ENCODE measurements around the gene TEX44. TPM values are rescaled to one million over a fixed set of nuclear protein-coding genes. Genes with fewer than 3 reads are reported as not detected.
A peak's percentile ranks its signal among the peaks of the same experiment; 100 is the strongest.

Gene TEX44
- total RNA-seq, 1 donor from 2014 or later, result not detected

DNA sequence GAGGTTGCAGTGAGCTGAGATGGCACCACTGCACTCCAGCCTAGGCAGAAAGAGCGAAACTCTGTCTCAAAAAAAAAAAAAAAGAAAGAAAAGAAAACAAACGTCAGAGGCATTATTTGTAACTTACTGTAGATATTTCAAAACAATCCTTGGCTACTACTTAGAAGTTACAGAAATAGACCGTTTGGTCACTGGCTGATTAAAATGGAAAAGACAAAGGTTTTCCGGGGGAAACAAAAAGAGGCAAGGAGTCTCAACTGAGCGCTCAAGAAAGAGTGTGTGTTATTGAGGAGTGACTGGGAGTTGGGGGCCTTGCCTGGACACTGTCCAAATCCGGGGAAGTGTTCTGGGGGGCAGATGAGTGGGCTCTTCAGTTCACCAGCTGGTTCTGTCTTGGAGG lies 47.6 kb downstream of the TEX44 start:
- no peaks in the 10 kb centered on the region for H3K36me3 Mint-ChIP-seq (ENCODE audit: low read depth)
- H3K4me1 Mint-ChIP-seq, result peaks cover 35% of the 10 kb centered on the region
- DNase-seq (ENCODE audit: low read depth, low spot score), result no peak
- TF ChIP-seq, protein P1, sequence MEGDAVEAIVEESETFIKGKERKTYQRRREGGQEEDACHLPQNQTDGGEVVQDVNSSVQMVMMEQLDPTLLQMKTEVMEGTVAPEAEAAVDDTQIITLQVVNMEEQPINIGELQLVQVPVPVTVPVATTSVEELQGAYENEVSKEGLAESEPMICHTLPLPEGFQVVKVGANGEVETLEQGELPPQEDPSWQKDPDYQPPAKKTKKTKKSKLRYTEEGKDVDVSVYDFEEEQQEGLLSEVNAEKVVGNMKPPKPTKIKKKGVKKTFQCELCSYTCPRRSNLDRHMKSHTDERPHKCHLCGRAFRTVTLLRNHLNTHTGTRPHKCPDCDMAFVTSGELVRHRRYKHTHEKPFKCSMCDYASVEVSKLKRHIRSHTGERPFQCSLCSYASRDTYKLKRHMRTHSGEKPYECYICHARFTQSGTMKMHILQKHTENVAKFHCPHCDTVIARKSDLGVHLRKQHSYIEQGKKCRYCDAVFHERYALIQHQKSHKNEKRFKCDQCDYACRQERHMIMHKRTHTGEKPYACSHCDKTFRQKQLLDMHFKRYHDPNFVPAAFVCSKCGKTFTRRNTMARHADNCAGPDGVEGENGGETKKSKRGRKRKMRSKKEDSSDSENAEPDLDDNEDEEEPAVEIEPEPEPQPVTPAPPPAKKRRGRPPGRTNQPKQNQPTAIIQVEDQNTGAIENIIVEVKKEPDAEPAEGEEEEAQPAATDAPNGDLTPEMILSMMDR (conservative IDR thresholded peaks at IDR 0.05), result no peak
- no peak overlapping the region for H3K4me3 Mint-ChIP-seq
- no peaks in the 10 kb centered on the region for H3K9me3 Mint-ChIP-seq
- no peak overlapping the region for H3K27ac Mint-ChIP-seq (ENCODE audit: unreplicated experiment)
- H3K27me3 Mint-ChIP-seq (ENCODE audit: low read depth), result no peaks in the 10 kb centered on the region

DNA sequence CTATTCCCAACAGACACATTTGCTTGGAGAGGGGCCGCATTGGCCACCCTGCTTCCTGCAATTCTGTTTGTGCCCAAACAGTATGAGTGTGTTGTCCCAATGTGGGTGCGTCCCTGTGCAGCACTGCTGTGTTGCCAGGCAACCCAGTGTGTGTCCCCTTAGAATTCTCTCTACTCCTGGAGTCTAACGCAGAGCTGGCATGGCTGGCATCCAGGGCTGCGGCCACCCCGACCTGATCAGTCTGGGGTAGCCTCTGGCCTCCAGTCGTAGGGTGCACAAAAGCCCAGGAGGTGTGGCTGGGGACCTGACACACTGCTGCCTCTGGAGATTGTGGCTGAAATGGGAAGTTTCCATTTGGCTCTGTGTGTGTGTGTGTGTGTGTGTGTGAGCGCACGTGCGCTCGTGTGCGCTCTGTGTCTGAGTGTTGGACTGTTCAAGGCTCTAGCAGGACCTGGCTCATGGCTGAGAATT lies 48.0 kb downstream of the TEX44 start:
- H3K4me3 Mint-ChIP-seq, result no peak overlapping the region
- H3K27ac Mint-ChIP-seq (ENCODE audit: unreplicated experiment), result no peak overlapping the region
- H3K27me3 Mint-ChIP-seq (ENCODE audit: low read depth), result no peaks in the 10 kb centered on the region
- peaks cover 35% of the 10 kb centered on the region for H3K4me1 Mint-ChIP-seq
- no peaks in the 10 kb centered on the region for H3K36me3 Mint-ChIP-seq (ENCODE audit: low read depth)
- no peaks in the 10 kb centered on the region for H3K9me3 Mint-ChIP-seq
- no peak for DNase-seq (ENCODE audit: low read depth, low spot score)
- TF ChIP-seq, protein P1 (conservative IDR thresholded peaks at IDR 0.05), result no peak

DNA sequence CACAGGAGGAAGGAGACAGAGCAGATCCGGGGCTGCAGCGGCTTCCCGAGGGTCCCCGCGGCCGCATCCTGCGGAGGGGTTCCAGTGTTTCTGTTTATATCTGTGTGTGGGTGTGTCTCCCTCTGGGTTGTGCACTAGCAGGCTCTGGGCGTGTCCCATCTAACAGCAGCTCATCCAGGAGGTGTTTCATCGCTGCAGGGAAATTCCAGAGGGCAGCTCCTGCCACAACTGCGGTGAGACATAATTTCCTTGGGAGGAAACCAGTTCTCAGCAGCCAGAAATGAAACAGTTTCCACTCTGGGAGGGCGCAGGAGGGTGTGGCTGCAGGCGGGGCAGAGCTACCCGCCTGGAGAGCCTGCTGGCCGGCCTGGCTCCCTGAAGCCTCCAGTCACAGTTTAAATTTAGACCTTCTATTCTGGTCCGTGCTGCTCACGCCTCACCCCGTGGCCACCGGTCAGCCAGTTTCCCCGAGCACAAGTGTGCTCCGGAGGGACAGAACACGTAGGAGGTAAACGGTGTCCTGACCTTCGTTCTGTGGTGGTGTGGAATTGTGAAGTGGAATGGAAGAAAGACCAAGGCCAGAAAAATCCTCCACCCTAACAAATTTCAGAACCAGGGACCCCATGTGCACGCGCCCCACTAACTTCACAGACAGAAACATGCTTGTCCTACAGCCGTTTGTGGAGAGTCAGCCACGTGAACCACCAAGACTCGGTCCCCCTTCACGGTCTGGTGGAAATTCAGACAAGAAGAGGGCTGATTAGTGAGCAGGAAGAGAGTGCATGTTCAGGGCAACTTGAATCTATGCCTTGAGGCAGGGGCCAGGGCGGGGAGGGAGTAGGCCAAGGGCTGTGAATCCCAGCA lies 50.2 kb downstream of the TEX44 start:
- no peaks in the 10 kb centered on the region for H3K9me3 Mint-ChIP-seq
- no peaks in the 10 kb centered on the region for H3K27me3 Mint-ChIP-seq (ENCODE audit: low read depth)
- H3K36me3 Mint-ChIP-seq (ENCODE audit: low read depth), result no peaks in the 10 kb centered on the region
- DNase-seq (ENCODE audit: low read depth, low spot score), result no peak
- H3K4me1 Mint-ChIP-seq, result peaks cover 35% of the 10 kb centered on the region
- no peak overlapping the region for H3K4me3 Mint-ChIP-seq
- TF ChIP-seq, protein P1 (conservative IDR thresholded peaks at IDR 0.05), result no peak
- peak overlapping the region; percentile 57 for H3K27ac Mint-ChIP-seq (ENCODE audit: unreplicated experiment)

DNA sequence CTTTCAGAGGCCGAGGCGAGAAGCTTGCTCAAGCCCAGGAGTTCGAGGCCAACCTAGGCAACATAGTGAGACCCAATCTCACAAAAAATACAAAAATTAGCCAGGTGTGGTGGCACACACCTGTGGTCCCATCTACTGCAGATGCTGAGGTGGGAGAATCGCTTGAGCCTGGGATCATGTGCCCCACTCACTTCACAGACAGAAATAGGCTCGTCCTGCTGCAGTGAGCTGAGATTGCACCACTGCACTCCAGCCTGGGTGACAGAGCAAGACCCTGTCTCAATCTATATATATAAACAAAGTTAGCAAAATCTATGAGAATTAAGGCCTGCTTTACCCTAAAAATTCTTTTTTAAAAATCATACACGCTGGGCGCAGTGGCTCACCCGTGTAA lies 50.8 kb downstream of the TEX44 start:
- Mint-ChIP-seq H3K27me3 (ENCODE audit: low read depth) (no peaks in the 10 kb centered on the region), H3K27ac (ENCODE audit: unreplicated experiment) (peak overlapping the region; percentile 57)

More for the DNA sequence above, 50.8 kb downstream of the TEX44 start:
- no peak for DNase-seq (ENCODE audit: low read depth, low spot score)
- H3K4me3 Mint-ChIP-seq, result no peak overlapping the region
- TF ChIP-seq, protein P1 (conservative IDR thresholded peaks at IDR 0.05), result no peak
- no peaks in the 10 kb centered on the region for H3K9me3 Mint-ChIP-seq
- no peaks in the 10 kb centered on the region for H3K36me3 Mint-ChIP-seq (ENCODE audit: low read depth)
- peaks cover 32% of the 10 kb centered on the region for H3K4me1 Mint-ChIP-seq

Other genes with a start within 250 kb of the TEX44 start
- 0.61 and 0.79 TPM in 2 replicates for gene B3GNT7, start 197.2 kb upstream of the TEX44 start, total RNA-seq
- gene NCL, start 128.4 kb upstream of the TEX44 start, total RNA-seq, result 999 and 1,068 TPM in 2 replicates
- gene NMUR1, start 62.4 kb upstream of the TEX44 start, total RNA-seq, result not detected in 2 replicates
- 1,415 and 1,529 TPM in 2 replicates for gene PTMA, start 115.7 kb downstream of the TEX44 start, total RNA-seq
- gene PDE6D, start 188.4 kb downstream of the TEX44 start, total RNA-seq, result 35.8 and 38.8 TPM in 2 replicates
- 62.9 and 64.1 TPM in 2 replicates for gene COPS7B, start 193.6 kb downstream of the TEX44 start, total RNA-seq